Parathyroid adenoma (tissue), 2 donors: ENCODE measurements around the gene NRXN2.
A peak's percentile ranks its signal among the peaks of the same experiment; 100 is the strongest.

Source experiments
- H2AFZ ChIP-seq: fragments of 300-600 bp; sonication (generic); one replicate; pipeline ENCODE4 v1.7.0; 2017; ENCODE audit warnings: antibody characterized with exemption, mild to moderate bottlenecking
- H3K27ac ChIP-seq: fragments of 300-600 bp; sonication (generic); one replicate; pipeline ENCODE4 v1.7.0; 2017
- H3K27me3 ChIP-seq: fragments of 300-600 bp; sonication (generic); one replicate; pipeline ENCODE4 v1.7.0; 2017; ENCODE audit warnings: low read length; ENCODE audit not compliant: control insufficient read depth, insufficient read depth
- H3K36me3 ChIP-seq: fragments of 300-600 bp; sonication (generic); one replicate; pipeline ENCODE4 v1.7.0; 2017; ENCODE audit warnings: low read length; ENCODE audit not compliant: control insufficient read depth, insufficient read depth
- H3K4me1 ChIP-seq: fragments of 300-600 bp; sonication (generic); one replicate; pipeline ENCODE4 v1.7.0; 2017; ENCODE audit warnings: control low read depth
- H3K4me2 ChIP-seq: fragments of 300-600 bp; sonication (generic); one replicate; pipeline ENCODE4 v1.7.0; 2017; ENCODE audit warnings: low read length
- H3K4me3 ChIP-seq: fragments of 300-600 bp; sonication (generic); one replicate; pipeline ENCODE4 v1.7.0; 2017; ENCODE audit warnings: low read depth, low read length
- H3K79me2 ChIP-seq: fragments of 300-600 bp; sonication (generic); one replicate; pipeline ENCODE4 v1.7.0; 2017; ENCODE audit warnings: control low read depth
- H3K9ac ChIP-seq: fragments of 300-600 bp; sonication (generic); one replicate; pipeline ENCODE4 v1.7.0; 2017; ENCODE audit warnings: mild to moderate bottlenecking
- H3K9me3 ChIP-seq: fragments of 300-600 bp; sonication (generic); one replicate; pipeline ENCODE4 v1.7.0; 2017; ENCODE audit warnings: low read length; ENCODE audit not compliant: control insufficient read depth
- TF ChIP-seq, protein P1 (sequence below): fragments of 300-600 bp; sonication (generic); IDR thresholded peaks from one replicate; pipeline ENCODE4 v1.7.0; 2017; ENCODE audit warnings: antibody characterized with exemption, mild to moderate bottlenecking
- donor health status: primary hyperparathyroidism.

NRXN2 gene

DNA sequence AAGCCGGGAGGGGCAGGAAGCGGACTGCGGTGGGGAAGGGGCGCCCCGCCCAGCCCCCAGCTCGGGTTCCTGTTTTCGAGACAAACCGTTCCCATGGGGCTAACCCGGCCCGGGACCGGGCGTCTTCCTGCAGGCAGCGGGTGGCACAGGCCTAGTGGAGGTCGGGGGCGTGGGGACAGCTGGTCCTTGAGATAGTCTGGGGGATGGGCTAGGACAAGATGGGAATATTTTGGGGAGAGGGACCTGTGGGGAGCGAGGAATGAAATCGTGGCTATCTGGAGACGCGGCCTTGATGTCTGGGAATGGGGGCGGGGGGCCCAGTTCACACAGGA lies 22.2 kb upstream of the NRXN2 start:
- Histone ChIP-seq H3K4me3 (peak overlapping the region; percentile 34), H3K4me2 (peak overlapping the region; percentile 38), H3K9ac (no peak overlapping the region), H3K36me3 (no peaks in the 10 kb centered on the region), H2AFZ (peak overlapping the region; percentile 42), H3K9me3 (no peaks in the 10 kb centered on the region), H3K27me3 (no peaks in the 10 kb centered on the region), H3K4me1 (no peaks in the 10 kb centered on the region), H3K79me2 (no peaks in the 10 kb centered on the region), H3K27ac (peak overlapping the region; percentile 54)
- TF ChIP-seq, protein P1, sequence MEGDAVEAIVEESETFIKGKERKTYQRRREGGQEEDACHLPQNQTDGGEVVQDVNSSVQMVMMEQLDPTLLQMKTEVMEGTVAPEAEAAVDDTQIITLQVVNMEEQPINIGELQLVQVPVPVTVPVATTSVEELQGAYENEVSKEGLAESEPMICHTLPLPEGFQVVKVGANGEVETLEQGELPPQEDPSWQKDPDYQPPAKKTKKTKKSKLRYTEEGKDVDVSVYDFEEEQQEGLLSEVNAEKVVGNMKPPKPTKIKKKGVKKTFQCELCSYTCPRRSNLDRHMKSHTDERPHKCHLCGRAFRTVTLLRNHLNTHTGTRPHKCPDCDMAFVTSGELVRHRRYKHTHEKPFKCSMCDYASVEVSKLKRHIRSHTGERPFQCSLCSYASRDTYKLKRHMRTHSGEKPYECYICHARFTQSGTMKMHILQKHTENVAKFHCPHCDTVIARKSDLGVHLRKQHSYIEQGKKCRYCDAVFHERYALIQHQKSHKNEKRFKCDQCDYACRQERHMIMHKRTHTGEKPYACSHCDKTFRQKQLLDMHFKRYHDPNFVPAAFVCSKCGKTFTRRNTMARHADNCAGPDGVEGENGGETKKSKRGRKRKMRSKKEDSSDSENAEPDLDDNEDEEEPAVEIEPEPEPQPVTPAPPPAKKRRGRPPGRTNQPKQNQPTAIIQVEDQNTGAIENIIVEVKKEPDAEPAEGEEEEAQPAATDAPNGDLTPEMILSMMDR: no peak

DNA sequence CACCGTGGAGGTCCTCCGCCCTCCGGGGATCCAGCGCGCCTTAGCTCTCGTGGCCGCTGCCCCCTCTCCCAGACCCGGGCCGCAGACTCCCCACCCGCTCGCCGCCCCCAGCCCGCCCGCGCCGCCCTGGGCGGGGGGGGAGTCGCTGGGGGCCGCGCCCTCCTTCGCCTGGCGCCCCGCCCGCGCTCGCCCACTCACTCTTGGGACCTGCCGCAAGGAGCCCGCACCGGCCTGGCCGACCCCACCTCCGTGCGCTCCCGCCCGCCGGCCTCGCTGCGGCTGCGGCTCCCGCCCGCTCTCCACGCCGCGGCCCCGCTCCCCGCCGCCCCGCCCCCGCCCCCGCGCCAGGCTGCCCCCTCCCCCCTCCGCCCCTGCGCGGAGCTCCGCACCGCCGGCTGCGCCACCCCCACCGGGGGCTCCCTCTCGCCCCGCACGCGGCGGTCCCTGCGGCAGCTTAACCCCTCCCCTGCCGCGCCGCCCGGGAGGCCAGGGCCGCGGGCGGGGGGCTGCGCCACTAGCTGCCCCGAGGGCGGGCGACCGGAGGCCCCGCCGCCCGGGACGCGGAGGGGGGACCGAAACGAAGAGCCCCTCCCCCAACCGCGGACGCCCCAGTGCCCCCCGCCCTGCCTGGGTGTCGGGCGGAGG lies 21.7 kb upstream of the NRXN2 start:
- Histone ChIP-seq H3K9ac (no peak overlapping the region), H2AFZ (no peak overlapping the region), H3K4me1 (no peaks in the 10 kb centered on the region), H3K79me2 (no peaks in the 10 kb centered on the region), H3K27ac (peak overlapping the region; percentile 54), H3K27me3 (no peaks in the 10 kb centered on the region), H3K36me3 (no peaks in the 10 kb centered on the region), H3K4me3 (peak overlapping the region; percentile 34), H3K4me2 (no peak overlapping the region), H3K9me3 (no peaks in the 10 kb centered on the region)
- TF ChIP-seq, protein P1: no peak

DNA sequence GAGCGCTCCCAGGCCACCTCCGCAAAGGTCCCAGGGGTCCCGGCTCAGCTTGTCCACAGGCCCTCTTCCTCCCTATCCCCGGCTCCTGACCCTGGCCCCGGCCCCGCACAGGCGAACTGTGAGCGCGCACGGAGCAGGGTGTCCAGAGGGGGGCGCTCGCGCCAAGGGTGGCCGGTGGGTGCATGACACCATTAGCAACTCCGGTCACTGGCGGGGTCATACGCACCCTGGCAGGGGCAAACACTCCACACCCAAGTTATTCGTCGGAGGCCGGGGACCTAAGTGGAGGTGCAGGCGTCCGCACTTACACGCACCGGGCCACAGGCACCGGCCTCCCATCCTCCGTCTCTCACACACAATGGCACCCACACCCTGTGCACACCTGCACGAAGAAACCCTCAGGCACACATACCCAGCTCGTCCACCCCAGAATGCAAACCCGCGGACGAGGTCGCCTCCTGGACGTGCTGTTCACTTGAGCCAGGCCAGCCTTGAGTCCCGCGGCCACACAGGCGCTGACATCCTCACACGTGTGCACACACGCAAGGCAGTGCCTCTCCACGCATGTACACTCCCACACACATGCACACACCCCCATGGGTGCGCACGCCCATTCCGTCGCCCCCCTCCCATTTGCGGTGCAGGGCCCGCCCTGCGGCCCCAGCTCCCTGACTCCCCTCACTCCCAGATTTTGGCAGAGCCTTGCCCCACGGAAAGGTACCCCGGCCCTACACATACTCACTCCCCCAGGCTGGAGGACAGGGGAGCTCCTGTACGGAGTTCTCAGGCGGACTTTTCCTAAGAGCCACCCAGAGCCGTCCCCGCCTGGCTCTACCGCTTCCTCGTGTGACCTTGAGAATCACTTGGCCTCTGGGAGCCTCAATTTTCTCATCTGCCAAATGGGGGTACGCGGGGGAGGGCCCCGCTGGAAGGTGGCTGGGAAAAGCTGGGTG lies 20.9 kb upstream of the NRXN2 start, which contains the start of gene RASGRP2:
Gene RASGRP2 (minus strand): TSS at position 552 of the 953 bp plus-strand sequence. CDS start 1,276 bp downstream, outside the sequence.
- no peaks in the 10 kb centered on the region for H3K4me1 ChIP-seq
- TF ChIP-seq, protein P1: peak; percentile 22
- peak within 1 kb of the TSS; percentile 49 for H3K4me2 ChIP-seq
- no peaks in the 10 kb centered on the region for H3K27me3 ChIP-seq
- H3K79me2 ChIP-seq: no peaks in the 10 kb centered on the region
- H2AFZ ChIP-seq: no peak within 1 kb of the TSS
- H3K9ac ChIP-seq: no peak within 1 kb of the TSS
- H3K36me3 ChIP-seq: no peaks in the 10 kb centered on the region
- H3K27ac ChIP-seq: peak within 1 kb of the TSS; percentile 11
- peak within 1 kb of the TSS; percentile 31 for H3K4me3 ChIP-seq
- no peaks in the 10 kb centered on the region for H3K9me3 ChIP-seq

DNA sequence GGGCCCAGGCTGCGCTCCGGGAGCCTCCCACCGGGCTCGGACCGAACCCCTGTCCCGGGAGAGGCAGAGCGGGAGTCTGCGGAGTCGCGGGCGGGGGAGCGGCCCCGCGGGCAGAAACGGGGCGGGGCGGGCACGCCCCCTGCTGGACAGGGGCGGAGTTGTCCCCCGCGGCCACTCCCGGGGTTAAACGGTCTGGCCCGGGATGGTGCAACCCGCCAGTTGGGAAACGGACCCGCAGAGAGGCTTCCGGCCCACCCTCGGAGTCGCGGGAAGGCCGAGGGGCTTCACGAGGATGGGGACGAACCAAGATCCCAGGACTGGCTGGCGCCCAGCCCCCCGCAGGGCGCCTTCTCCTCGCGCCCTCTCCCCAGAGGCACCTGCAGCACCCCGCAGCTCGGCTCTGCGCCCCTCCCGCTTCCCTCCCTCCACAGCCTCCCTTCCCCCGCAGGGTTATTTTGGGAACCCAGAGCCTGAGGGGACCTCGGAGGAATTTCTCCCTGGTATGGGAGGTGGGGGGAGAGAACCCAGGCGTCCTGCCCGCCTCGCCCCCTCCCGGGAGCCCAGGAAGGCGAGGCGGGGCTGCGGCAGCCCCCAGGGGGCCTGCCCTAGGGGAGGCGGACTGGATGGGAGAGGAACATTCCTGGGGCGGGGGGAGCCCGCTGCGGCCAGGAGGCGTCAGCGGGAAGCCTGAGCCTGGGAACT lies 20.0 kb upstream of the NRXN2 start:
- Histone ChIP-seq H3K27me3 (no peaks in the 10 kb centered on the region), H3K4me1 (no peaks in the 10 kb centered on the region), H2AFZ (peak overlapping the region; percentile 38), H3K9me3 (no peaks in the 10 kb centered on the region), H3K36me3 (no peaks in the 10 kb centered on the region), H3K9ac (no peak overlapping the region), H3K79me2 (no peaks in the 10 kb centered on the region), H3K4me3 (peak overlapping the region; percentile 52), H3K27ac (peak overlapping the region; percentile 11), H3K4me2 (peak overlapping the region; percentile 68)
- TF ChIP-seq, protein P1: peak; percentile 65
